DMS 273 treated with DMSO at 0.1 percent for 48 hours (cell line): ENCODE data around the gene MYO7A.

Experiments used
- DNase-seq: peaks from one replicate; lab custom pipeline; 2025; lab: John Stamatoyannopoulos, UW

Gene MYO7A

GRCh38 chr11:77129069-77129841, 1.2 kb downstream of the MYO7A start:
- DNase-seq = no peak

- DNase-seq = no peak
Measured at GRCh38 chr11:77129842-77130756, 2.1 kb downstream of the MYO7A start.

- no peak for DNase-seq
Measured at GRCh38 chr11:77130763-77131513, 2.9 kb downstream of the MYO7A start.

GRCh38 chr11:77131560-77131959, 3.5 kb downstream of the MYO7A start:
- DNase-seq = no peak

GRCh38 chr11:77135069-77135468, 7.0 kb downstream of the MYO7A start:
- DNase-seq = no peak

- no peak for DNase-seq
Measured at GRCh38 chr11:77136074-77136473, 8.0 kb downstream of the MYO7A start.

- no peak for DNase-seq
Measured at GRCh38 chr11:77136784-77137420, 8.9 kb downstream of the MYO7A start.

- no peak for DNase-seq
Measured at GRCh38 chr11:77137421-77137820, 9.4 kb downstream of the MYO7A start.

- DNase-seq = no peak
Measured at GRCh38 chr11:77138106-77138649, 10.1 kb downstream of the MYO7A start.

GRCh38 chr11:77139201-77139600, 11.2 kb downstream of the MYO7A start:
- no peak for DNase-seq

GRCh38 chr11:77140231-77140851, 12.3 kb downstream of the MYO7A start:
- DNase-seq = no peak

GRCh38 chr11:77141034-77141433, 13.0 kb downstream of the MYO7A start:
- DNase-seq = no peak

- DNase-seq = no peak
Measured at GRCh38 chr11:77141475-77141874, 13.4 kb downstream of the MYO7A start.

GRCh38 chr11:77142091-77142975, 14.3 kb downstream of the MYO7A start:
- no peak for DNase-seq

GRCh38 chr11:77143405-77144020, 15.5 kb downstream of the MYO7A start:
- no peak for DNase-seq

- peak; percentile 21 for DNase-seq
Measured at GRCh38 chr11:77144196-77144856, 16.3 kb downstream of the MYO7A start.

- no peak for DNase-seq
Measured at GRCh38 chr11:77144857-77145428, 16.9 kb downstream of the MYO7A start.

GRCh38 chr11:77146261-77147035, 18.4 kb downstream of the MYO7A start:
- DNase-seq = peak; percentile 65
